HUES48 (cell line): ENCODE measurements around the gene CARS2.

Experiments used
- H3K27ac ChIP-seq: one replicate; pipeline ENCODE4 v1.7.0; 2013; ENCODE audit warnings: low read depth, low read length, inconsistent platforms
- H3K27me3 ChIP-seq: 2 replicates; pipeline ENCODE4 v1.6.1; 2013; ENCODE audit warnings: mild to moderate bottlenecking, low read length; ENCODE audit not compliant: control insufficient read depth, insufficient read depth
- H3K36me3 ChIP-seq: 2 replicates; pipeline ENCODE4 v1.6.1; 2013; ENCODE audit warnings: low read length; ENCODE audit not compliant: control insufficient read depth, insufficient read depth
- H3K4me1 ChIP-seq: 2 replicates; pipeline ENCODE4 v1.6.1; 2013; ENCODE audit warnings: mild to moderate bottlenecking, low read length; ENCODE audit not compliant: control insufficient read depth, insufficient read depth
- H3K4me3 ChIP-seq: 2 replicates; pipeline ENCODE4 v1.5.1; 2013; ENCODE audit warnings: mild to moderate bottlenecking, low read depth, low read length
- H3K9ac ChIP-seq: 2 replicates; pipeline ENCODE4 v1.6.1; 2013; ENCODE audit warnings: mild to moderate bottlenecking, low read depth, low read length, moderate library complexity
- H3K9me3 ChIP-seq: 2 replicates; pipeline ENCODE4 v1.6.1; 2013; ENCODE audit warnings: low read length; ENCODE audit not compliant: control insufficient read depth, insufficient read depth

The CARS2 gene

DNA sequence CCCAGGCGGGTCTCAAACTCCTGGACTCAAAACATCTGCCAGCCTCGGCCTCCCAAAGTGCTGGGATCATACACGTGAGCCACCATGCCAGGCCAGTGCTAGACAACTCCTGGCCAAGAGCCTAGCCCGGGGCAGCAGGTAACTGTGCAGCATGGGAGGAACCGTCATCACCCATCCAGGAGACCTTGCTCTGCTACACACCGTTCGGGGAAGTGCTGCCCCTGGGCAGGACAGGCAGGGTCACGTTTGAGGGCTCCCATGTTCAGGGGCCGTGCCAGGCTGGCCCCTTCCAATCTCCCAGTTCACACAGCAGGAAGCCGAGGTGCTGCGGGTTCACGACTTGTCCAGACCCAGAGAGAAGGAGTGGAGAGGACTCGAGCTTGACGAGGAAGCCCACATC lies 55.5 kb downstream of the CARS2 start:
- no peak overlapping the region for H3K9ac ChIP-seq
- H3K27me3 ChIP-seq = no peaks in the 10 kb centered on the region
- no peak overlapping the region for H3K27ac ChIP-seq
- H3K36me3 ChIP-seq = peaks cover 13% of the 10 kb centered on the region; the same call in 1 of the 2 replicates
- H3K9me3 ChIP-seq = no peaks in the 10 kb centered on the region
- no peak overlapping the region for H3K4me3 ChIP-seq
- no peaks in the 10 kb centered on the region; the same call in 1 of the 2 replicates for H3K4me1 ChIP-seq

- H3K27ac ChIP-seq = no peak overlapping the region
- peaks cover 2% of the 10 kb centered on the region for H3K4me1 ChIP-seq
- H3K27me3 ChIP-seq = no peaks in the 10 kb centered on the region
- H3K4me3 ChIP-seq = no peak overlapping the region
- H3K36me3 ChIP-seq = peaks cover 13% of the 10 kb centered on the region; the same call in 1 of the 2 replicates
- no peaks in the 10 kb centered on the region for H3K9me3 ChIP-seq
- H3K9ac ChIP-seq = no peak overlapping the region
Measured at GRCh38 chr13:110649551-110649950, 56.4 kb downstream of the CARS2 start.

- no peak overlapping the region for H3K9ac ChIP-seq
- no peak overlapping the region for H3K27ac ChIP-seq
- peaks cover 4% of the 10 kb centered on the region for H3K4me1 ChIP-seq
- no peaks in the 10 kb centered on the region for H3K27me3 ChIP-seq
- H3K9me3 ChIP-seq = no peaks in the 10 kb centered on the region
- no peak overlapping the region for H3K4me3 ChIP-seq
- peaks cover 18% of the 10 kb centered on the region for H3K36me3 ChIP-seq
Measured at GRCh38 chr13:110648848-110649421, 57.0 kb downstream of the CARS2 start.

DNA sequence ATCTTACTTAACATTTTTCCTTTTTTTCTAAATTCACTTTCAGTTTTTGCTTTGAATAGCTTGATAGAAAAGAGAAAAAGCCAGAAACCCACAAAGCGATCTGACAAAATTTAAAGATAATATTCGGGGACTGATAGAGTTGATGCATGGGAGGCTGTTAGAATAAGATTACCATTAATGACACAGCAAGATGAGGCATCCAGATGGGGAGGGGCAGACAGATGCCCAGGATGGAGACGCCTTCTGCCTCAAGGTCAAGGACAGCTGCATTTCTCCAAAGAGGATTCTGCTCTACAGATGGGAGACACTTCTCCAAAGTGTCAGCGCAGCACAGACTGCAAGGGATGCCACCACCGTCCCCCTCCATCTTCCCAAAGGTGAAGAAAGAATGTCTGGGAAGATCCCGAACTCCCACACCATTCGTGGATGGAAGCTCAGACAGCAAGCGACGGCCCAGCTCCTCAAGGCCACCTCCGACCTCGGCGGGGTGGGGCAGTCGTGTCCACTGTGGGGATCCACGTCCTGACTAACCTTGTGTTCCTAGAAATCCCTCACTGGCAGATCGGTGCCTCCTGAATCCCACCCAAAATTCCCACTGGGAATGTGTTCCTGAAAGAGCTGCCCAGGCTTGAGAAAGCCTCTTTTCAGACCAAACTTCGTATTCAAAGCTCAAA lies 57.6 kb downstream of the CARS2 start:
- Histone ChIP-seq H3K36me3 (peaks cover 23% of the 10 kb centered on the region), H3K27me3 (no peaks in the 10 kb centered on the region), H3K4me3 (no peak overlapping the region), H3K9ac (no peak overlapping the region), H3K9me3 (no peaks in the 10 kb centered on the region), H3K4me1 (peaks cover 4% of the 10 kb centered on the region), H3K27ac (no peak overlapping the region)

DNA sequence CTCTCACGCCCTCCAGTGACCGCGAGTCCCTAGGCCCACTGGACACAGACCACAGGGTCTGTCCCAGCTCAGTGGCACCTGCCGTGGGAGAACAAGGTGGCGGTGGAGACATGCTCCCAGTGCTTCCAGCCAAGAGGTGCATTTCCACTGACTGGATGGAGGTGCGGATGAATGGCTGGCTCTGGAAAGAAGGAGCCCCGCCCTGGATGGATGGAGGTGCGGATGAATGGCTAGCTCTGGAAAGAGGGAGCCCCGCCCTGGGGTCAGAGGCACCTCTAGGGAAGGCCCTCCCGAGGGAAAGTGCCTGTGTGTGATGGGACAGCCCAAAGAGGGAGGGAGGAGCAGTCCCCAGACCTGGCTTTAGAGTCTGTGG lies 58.6 kb downstream of the CARS2 start:
- Histone ChIP-seq H3K36me3 (peaks cover 32% of the 10 kb centered on the region), H3K9me3 (no peaks in the 10 kb centered on the region), H3K4me1 (peaks cover 4% of the 10 kb centered on the region), H3K27me3 (no peaks in the 10 kb centered on the region), H3K4me3 (no peak overlapping the region), H3K27ac (no peak overlapping the region), H3K9ac (no peak overlapping the region)

- Histone ChIP-seq H3K9me3 (no peaks in the 10 kb centered on the region), H3K4me3 (no peak overlapping the region), H3K9ac (no peak overlapping the region), H3K4me1 (peaks cover 4% of the 10 kb centered on the region), H3K27me3 (no peaks in the 10 kb centered on the region), H3K27ac (no peak overlapping the region), H3K36me3 (peaks cover 37% of the 10 kb centered on the region)
Measured at GRCh38 chr13:110646442-110647364, 59.2 kb downstream of the CARS2 start.

GRCh38 chr13:110645750-110646149 lies 60.2 kb downstream of the CARS2 start:
- H3K9ac ChIP-seq = no peak overlapping the region
- peaks cover 42% of the 10 kb centered on the region for H3K36me3 ChIP-seq
- no peak overlapping the region for H3K27ac ChIP-seq
- H3K9me3 ChIP-seq = no peaks in the 10 kb centered on the region
- H3K4me1 ChIP-seq = peaks cover 4% of the 10 kb centered on the region
- no peak overlapping the region for H3K4me3 ChIP-seq
- no peaks in the 10 kb centered on the region for H3K27me3 ChIP-seq

DNA sequence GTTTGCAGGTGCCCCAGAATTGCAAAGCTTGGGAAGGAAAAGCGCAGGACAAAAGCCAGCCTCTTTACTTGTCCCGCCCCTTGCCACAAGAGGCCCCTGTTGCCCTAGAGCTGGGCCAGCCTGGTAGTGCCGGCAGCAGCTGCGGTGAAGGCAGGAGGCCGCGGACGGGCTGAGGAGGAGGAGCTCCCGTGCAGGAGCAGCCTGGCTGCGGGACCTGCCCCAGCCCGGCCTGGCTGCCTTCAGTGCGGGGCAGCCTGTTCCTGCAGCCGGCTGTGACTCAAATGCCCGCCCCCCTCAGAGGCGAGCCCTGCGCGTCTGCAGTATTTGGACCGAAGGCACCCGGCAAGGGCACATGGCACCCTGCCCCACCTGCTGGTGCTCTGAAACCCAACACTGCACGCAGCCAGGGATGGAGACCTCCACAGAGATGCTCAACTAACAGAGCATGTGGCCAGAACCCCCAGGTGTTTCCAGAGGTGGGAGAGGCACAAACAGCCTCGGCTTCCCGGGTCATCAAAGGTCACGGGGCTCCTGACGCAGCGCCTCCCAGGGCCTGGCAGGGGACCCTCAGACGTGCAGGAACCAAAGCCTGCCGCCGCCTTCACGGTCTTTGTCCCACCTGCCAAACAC lies 60.9 kb downstream of the CARS2 start:
- no peak overlapping the region for H3K9ac ChIP-seq
- H3K36me3 ChIP-seq = peaks cover 45% of the 10 kb centered on the region
- no peaks in the 10 kb centered on the region for H3K27me3 ChIP-seq
- H3K27ac ChIP-seq = peak overlapping the region; percentile 54
- H3K4me1 ChIP-seq = peaks cover 4% of the 10 kb centered on the region
- H3K9me3 ChIP-seq = no peaks in the 10 kb centered on the region
- no peak overlapping the region for H3K4me3 ChIP-seq

GRCh38 chr13:110643768-110644421 lies 62.0 kb downstream of the CARS2 start:
- H3K4me3 ChIP-seq = no peak overlapping the region
- H3K9me3 ChIP-seq = no peaks in the 10 kb centered on the region

GRCh38 chr13:110643324-110643723 lies 62.6 kb downstream of the CARS2 start:
- Histone ChIP-seq H3K36me3 (peaks cover 62% of the 10 kb centered on the region), H3K9me3 (no peaks in the 10 kb centered on the region), H3K4me1 (peaks cover 4% of the 10 kb centered on the region), H3K27me3 (no peaks in the 10 kb centered on the region), H3K27ac (no peak overlapping the region), H3K9ac (no peak overlapping the region), H3K4me3 (no peak overlapping the region)

More at GRCh38 chr13:110643768-110644421, 62.0 kb downstream of the CARS2 start:
- H3K27ac ChIP-seq = no peak overlapping the region
- H3K36me3 ChIP-seq = peaks cover 56% of the 10 kb centered on the region
- H3K9ac ChIP-seq = no peak overlapping the region
- H3K27me3 ChIP-seq = no peaks in the 10 kb centered on the region
- H3K4me1 ChIP-seq = peaks cover 4% of the 10 kb centered on the region
